ENCODE results near the gene MRPS14.

- TF ChIP-seq TARDBP (IDR thresholded peaks at IDR 0.05) (no peak), PKNOX1 (IDR thresholded peaks at IDR 0.05) (no peak), FOXK2 (IDR thresholded peaks at IDR 0.05) (no peak), BHLHE40 (IDR thresholded peaks at IDR 0.05; ENCODE audit: borderline replicate concordance) (no peak), SP1 (IDR thresholded peaks at IDR 0.05) (no peak)
Observed at GRCh38 chr1:175024773-175025172, 1.5 kb upstream of the MRPS14 start.

All from HEK293T (cell line).